HFF-Myc (cell line): ENCODE results near the gene ESYT2.

Experiments
- DNase-seq: peaks from one replicate; pipeline ENCODE4 v3.0.0-alpha.2; 2011; ENCODE audit warnings: low read depth; ENCODE audit errors: extremely low read depth
- H3K4me3 ChIP-seq: replicated peaks from 2 replicates; pipeline ENCODE4 v1.5.1; 2011; ENCODE audit warnings: low read depth, mild to moderate bottlenecking, control low read depth, low read length
- CTCF ChIP-seq: IDR thresholded peaks from 2 replicates; pipeline ENCODE4 v1.5.1; 2012; ENCODE audit warnings: mild to moderate bottlenecking, low read depth, low read length, control low read depth; ENCODE audit errors: missing control alignments

The ESYT2 gene

GRCh38 chr7:158751751-158752150, 77.6 kb downstream of the ESYT2 start:
- no peak overlapping the region for H3K4me3 ChIP-seq
- TF ChIP-seq CTCF = no peak
- DNase-seq = no peak

- TF ChIP-seq CTCF = no peak
- DNase-seq = no peak
- H3K4me3 ChIP-seq = no peak overlapping the region
Measured at GRCh38 chr7:158751199-158751598, 78.1 kb downstream of the ESYT2 start.

GRCh38 chr7:158750702-158751101, 78.6 kb downstream of the ESYT2 start:
- DNase-seq = no peak
- H3K4me3 ChIP-seq = no peak overlapping the region
- TF ChIP-seq CTCF = no peak

GRCh38 chr7:158749396-158749795, 79.9 kb downstream of the ESYT2 start:
- no peak overlapping the region for H3K4me3 ChIP-seq
- TF ChIP-seq CTCF = no peak
- DNase-seq = no peak

- no peak overlapping the region for H3K4me3 ChIP-seq
- no peak for TF ChIP-seq CTCF
- no peak for DNase-seq
Measured at GRCh38 chr7:158748335-158748734, 81.0 kb downstream of the ESYT2 start.

GRCh38 chr7:158747408-158747807, 81.9 kb downstream of the ESYT2 start:
- TF ChIP-seq CTCF = no peak
- no peak overlapping the region for H3K4me3 ChIP-seq
- no peak for DNase-seq

- no peak overlapping the region for H3K4me3 ChIP-seq
- DNase-seq = no peak
- TF ChIP-seq CTCF = no peak
Measured at GRCh38 chr7:158746957-158747356, 82.4 kb downstream of the ESYT2 start.
